Measurements from ENCODE around the gene NAB2.

NAB2 gene

DNA sequence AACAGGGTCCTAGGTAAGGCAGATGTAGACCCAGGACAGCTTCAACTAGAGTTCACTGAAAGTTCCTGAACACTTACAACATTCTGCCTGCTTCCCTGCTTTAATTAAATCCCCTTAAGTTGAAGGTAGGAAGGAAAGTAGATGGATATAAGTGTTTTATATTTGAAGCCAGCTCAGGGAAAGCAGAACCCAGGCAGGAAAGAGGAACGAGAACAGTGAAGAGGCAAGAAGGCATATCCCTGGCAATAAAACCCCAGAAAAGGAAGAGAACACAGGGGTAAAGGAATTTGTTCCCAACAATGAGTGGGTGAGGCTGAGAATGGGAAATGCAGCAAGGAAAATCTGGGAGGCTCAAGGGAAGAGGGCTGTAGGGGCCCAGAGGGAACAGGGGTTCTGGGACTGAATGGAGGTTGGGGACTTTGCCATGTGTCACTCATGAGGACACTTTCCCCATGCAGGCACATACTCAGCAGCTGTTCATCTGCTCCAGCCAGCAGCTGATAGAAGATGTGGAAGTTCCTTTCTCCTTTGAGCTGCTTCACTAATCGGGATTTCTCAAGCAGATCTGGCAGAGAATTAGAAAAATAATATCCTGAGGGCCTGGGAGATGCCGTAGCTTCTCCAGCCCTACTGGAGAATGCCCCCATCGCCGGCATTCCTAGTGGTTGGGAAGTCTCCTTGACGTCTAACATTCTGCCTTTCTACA, 42.7 kb upstream of the NAB2 start:
- POLR2A ChIA-PET: no interaction called here
- DNase-seq (ENCODE audit: extremely low spot score): no peak
- TF ChIP-seq, protein P1, sequence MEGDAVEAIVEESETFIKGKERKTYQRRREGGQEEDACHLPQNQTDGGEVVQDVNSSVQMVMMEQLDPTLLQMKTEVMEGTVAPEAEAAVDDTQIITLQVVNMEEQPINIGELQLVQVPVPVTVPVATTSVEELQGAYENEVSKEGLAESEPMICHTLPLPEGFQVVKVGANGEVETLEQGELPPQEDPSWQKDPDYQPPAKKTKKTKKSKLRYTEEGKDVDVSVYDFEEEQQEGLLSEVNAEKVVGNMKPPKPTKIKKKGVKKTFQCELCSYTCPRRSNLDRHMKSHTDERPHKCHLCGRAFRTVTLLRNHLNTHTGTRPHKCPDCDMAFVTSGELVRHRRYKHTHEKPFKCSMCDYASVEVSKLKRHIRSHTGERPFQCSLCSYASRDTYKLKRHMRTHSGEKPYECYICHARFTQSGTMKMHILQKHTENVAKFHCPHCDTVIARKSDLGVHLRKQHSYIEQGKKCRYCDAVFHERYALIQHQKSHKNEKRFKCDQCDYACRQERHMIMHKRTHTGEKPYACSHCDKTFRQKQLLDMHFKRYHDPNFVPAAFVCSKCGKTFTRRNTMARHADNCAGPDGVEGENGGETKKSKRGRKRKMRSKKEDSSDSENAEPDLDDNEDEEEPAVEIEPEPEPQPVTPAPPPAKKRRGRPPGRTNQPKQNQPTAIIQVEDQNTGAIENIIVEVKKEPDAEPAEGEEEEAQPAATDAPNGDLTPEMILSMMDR (IDR thresholded peaks at IDR 0.05; ENCODE audit: control extremely low read depth, extremely low read depth, low read depth, missing control alignments): no peak
- CTCF ChIA-PET: interaction anchor here (0.7 to 7.3 kb wide), 7 partner anchors 11 to 66 kb away, joined by 3 to 64 read pairs (median 3); partner anchors contain the start of gene STAT6

DNA sequence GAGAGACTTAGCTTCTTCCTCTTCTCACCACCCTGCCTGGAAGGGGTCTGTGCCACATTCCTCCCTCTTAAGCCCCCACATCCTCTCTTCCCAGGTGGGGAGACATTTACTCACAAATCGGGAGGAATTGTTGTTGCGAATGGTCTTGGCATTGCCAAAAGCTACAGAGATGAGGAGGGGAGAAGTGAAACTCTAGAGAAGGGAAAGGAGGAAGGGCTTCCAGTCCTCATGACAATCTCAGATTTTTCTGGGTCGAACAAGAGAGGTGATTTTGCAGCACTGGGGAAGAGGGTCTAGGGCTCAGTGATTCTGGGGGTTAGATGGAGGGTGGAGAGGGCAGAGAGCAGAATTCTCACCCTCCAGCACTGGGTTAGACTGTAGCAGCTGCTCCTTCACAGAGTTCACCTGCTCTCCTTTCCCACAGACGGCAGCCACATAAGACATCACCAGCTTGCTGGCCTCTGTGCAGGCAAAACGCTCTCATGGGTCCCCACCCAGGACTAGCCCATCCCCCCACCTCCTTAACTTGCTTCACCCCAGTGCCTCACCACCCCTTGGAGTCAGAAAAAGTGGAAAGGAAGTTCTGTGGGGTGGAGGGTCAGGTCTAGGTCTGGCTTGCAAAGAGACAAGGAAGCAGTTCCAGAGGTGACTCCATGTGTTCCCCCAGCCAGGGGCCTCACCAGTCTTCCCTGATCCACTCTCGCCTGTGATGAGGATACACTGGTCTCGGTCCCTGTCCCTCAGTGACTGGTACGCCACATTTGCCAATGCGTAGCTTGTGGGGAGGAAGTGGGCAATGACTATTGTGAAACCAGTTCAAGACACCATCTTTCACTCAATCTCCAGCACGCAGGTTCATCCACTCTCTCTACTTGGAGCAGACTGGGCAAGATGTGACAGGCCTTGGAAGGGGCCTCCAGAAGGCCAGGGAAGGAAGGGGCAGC, 41.7 kb upstream of the NAB2 start:
- no peak for DNase-seq (ENCODE audit: extremely low spot score)
- ChIA-PET POLR2A (no interaction called here), CTCF (interaction anchor here (0.8 to 7.3 kb wide), 12 partner anchors 9 to 77 kb away, joined by 3 to 64 read pairs (median 6); partner anchors contain the start of gene STAT6)
- TF ChIP-seq, protein P1 (IDR thresholded peaks at IDR 0.05; ENCODE audit: control extremely low read depth, extremely low read depth, low read depth, missing control alignments): no peak

DNA sequence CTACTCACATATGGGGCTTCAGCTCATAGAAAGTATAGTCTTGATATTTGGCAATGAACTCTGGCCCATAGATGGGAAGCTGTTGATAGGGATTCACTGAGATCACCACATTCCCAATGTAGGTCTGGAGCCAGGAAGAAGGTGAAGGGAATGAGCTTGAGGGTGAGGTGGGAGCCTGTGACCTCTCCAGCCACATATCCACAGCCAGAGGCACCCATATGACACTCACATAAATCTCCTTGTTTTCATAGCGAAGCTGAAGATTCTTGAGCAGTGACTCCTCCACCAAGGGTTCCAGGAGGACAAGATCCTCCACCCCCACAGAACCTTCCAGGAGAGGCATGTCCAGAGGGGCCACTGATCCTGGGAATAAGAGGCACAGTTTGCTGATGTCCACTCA, 40.9 kb upstream of the NAB2 start:
- ChIA-PET POLR2A (no interaction called here), CTCF (interaction anchor here (0.8 to 7.3 kb wide), 8 partner anchors 8 to 77 kb away, joined by 3 to 64 read pairs (median 6); no protein-coding TSS in a partner anchor)
- TF ChIP-seq, protein P1 (IDR thresholded peaks at IDR 0.05; ENCODE audit: control extremely low read depth, extremely low read depth, low read depth, missing control alignments): no peak
- DNase-seq (ENCODE audit: extremely low spot score): no peak

DNA sequence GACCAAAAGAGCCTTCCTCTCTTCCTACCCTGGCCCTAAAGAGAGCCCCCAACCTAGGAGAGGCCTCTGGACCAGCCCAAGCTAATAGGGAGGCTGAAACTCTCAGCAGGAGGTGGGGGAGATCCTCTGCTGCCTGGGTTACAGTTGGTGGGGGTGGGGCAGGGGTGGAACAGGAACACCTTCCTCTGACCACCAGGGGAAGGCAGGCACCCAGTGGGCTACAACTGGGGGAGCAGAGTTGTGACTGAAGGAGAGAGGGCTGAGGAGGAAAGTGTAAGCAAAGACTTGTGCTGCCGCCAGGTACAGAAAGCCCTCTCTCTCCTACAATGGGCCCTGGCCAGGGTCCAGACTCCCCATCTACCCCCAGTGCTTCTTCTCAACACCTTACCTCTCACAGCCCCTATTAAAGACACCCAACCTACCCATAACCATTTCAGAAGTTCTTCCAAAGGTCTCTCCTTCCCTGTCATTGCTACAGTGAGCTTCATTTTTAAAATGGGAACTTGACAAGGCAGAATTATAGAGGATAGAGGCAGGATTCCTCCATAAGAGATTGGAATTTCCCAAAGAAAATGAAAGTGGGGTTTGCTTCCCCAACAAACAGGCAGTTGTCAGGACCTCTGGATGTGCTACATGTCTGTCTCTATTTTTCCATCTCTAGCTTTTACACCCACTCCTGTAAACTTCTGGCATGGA, 40.3 kb upstream of the NAB2 start:
- TF ChIP-seq, protein P1 (IDR thresholded peaks at IDR 0.05; ENCODE audit: control extremely low read depth, extremely low read depth, low read depth, missing control alignments): no peak
- CTCF ChIA-PET: interaction anchor here (1.2 to 7.3 kb wide), 10 partner anchors 8 to 76 kb away, joined by 3 to 64 read pairs (median 6); no protein-coding TSS in a partner anchor

DNA sequence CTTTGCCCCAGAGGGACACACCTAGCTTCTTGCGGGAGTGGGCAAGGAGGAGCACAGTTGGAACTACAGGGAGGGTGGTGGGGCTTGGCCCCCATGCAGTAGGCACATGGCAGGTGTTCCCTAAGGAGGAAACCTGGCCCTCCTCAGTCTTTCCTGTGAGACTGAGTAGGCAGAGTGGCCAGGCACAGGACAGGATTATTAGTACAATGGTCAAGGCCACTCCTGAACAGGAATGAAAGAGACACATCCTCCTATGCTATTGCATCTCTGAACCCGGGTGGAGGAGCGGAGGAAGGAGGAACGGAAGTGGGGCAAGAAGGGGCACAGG, 39.8 kb upstream of the NAB2 start:
- ChIA-PET POLR2A (interaction anchor here (0.6 kb wide), 1 partner anchor 594 kb away, joined by 4 read pairs; no protein-coding TSS in a partner anchor), CTCF (interaction anchor here (1.2 to 7.3 kb wide), 7 partner anchors 8 to 40 kb away, joined by 4 to 64 read pairs (median 7); no protein-coding TSS in a partner anchor)
- TF ChIP-seq, protein P1 (IDR thresholded peaks at IDR 0.05; ENCODE audit: control extremely low read depth, extremely low read depth, low read depth, missing control alignments): no peak
- DNase-seq (ENCODE audit: extremely low spot score): no peak

More for the DNA sequence above, 40.3 kb upstream of the NAB2 start:
- POLR2A ChIA-PET: no interaction called here
- no peak for DNase-seq (ENCODE audit: extremely low spot score)

DNA sequence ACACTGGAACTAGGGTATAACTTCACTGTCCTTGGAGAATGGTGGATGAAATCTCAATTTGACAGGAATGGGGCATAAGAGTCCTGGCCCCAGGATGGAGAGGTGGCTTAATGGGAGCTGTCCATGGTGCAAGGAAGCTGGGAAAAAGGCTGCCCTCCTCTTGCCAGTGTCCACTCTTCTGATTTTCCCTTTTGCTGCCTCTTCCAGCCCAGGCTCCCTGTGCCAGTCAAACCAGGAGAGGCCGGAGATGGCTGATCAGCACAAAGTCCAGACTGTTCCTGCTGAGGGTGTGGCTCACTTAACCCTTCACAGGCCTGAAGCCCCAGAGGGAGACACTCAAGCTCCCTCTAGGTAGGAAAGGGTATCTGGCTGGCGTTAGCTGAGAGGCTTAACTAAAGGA, 39.0 kb upstream of the NAB2 start, which contains the start of gene MYO1A:
TSS of gene MYO1A (minus strand) at position 240 of the 400 bp plus-strand sequence. CDS start 1,806 bp downstream, outside the sequence.
- TF ChIP-seq, protein P1 (IDR thresholded peaks at IDR 0.05; ENCODE audit: control extremely low read depth, extremely low read depth, low read depth, missing control alignments): no peak
- POLR2A ChIA-PET: interaction anchor here (0.6 kb wide), 1 partner anchor 593 kb away, joined by 4 read pairs; no protein-coding TSS in a partner anchor
- DNase-seq (ENCODE audit: extremely low spot score): no peak
- CTCF ChIA-PET: interaction anchor here (1.1 to 7.3 kb wide), 8 partner anchors 9 to 49 kb away, joined by 3 to 64 read pairs (median 6); no protein-coding TSS in a partner anchor

All from GM10248 (cell line).